HG03066 (cell line): Measurements from ENCODE around the gene DCC.

Experiments used
- ATAC-seq: cut with Tn5 transposase; IDR thresholded peaks from one replicate; pipeline ENCODE4 v1.9.1; 2021; ENCODE audit warnings: low read depth; ENCODE audit not compliant: unreplicated experiment

DCC gene

GRCh38 chr18:52992041-52992440 is 652.0 kb downstream of the DCC start:
- no peak for ATAC-seq

GRCh38 chr18:52995875-52996274 is 655.9 kb downstream of the DCC start:
- ATAC-seq = no peak

- ATAC-seq = no peak
These were observed 659.6 kb downstream of the DCC start for GRCh38 chr18:52999633-53000032.

- no peak for ATAC-seq
These were observed 664.8 kb downstream of the DCC start for GRCh38 chr18:53004798-53005197.

GRCh38 chr18:53018791-53019190 is 678.8 kb downstream of the DCC start:
- ATAC-seq = no peak

GRCh38 chr18:53025247-53025646 is 685.2 kb downstream of the DCC start:
- ATAC-seq = no peak

- no peak for ATAC-seq
These were observed 688.6 kb downstream of the DCC start for GRCh38 chr18:53028565-53028964.

- ATAC-seq = no peak
These were observed 693.1 kb downstream of the DCC start for GRCh38 chr18:53033128-53033527.

GRCh38 chr18:53038608-53039007 is 698.6 kb downstream of the DCC start:
- no peak for ATAC-seq

GRCh38 chr18:53040286-53040685 is 700.3 kb downstream of the DCC start:
- ATAC-seq = no peak

- ATAC-seq = no peak
These were observed 716.1 kb downstream of the DCC start for GRCh38 chr18:53056064-53056463.

GRCh38 chr18:53070788-53071187 is 730.8 kb downstream of the DCC start:
- no peak for ATAC-seq

GRCh38 chr18:53080687-53081086 is 740.7 kb downstream of the DCC start:
- no peak for ATAC-seq

- no peak for ATAC-seq
These were observed 753.6 kb downstream of the DCC start for GRCh38 chr18:53093636-53094035.

GRCh38 chr18:53101536-53102105 is 761.6 kb downstream of the DCC start:
- ATAC-seq = no peak

GRCh38 chr18:53114441-53114840 is 774.4 kb downstream of the DCC start:
- ATAC-seq = no peak

GRCh38 chr18:53115876-53116585 is 776.0 kb downstream of the DCC start:
- ATAC-seq = no peak

GRCh38 chr18:53117851-53118250 is 777.9 kb downstream of the DCC start:
- no peak for ATAC-seq

GRCh38 chr18:53126210-53126609 is 786.2 kb downstream of the DCC start:
- no peak for ATAC-seq

- ATAC-seq = no peak
These were observed 791.0 kb downstream of the DCC start for GRCh38 chr18:53131001-53131400.

GRCh38 chr18:53134711-53135110 is 794.7 kb downstream of the DCC start:
- ATAC-seq = no peak

- ATAC-seq = no peak
These were observed 795.7 kb downstream of the DCC start for GRCh38 chr18:53135654-53136053.
